ENCODE results near the gene LIN54.

Gene LIN54

GRCh38 chr4:82891707-82892466, 118.7 kb downstream of the LIN54 start:
- peak; percentile 49 for DNase-seq (ENCODE audit: low read depth)

GRCh38 chr4:82890901-82891706, 119.5 kb downstream of the LIN54 start, which contains the start of gene SEC31A:
Gene SEC31A, minus strand, starts transcription at chr4:82891153. Its CDS starts 9,217 bp downstream, at chr4:82881936.
- DNase-seq (ENCODE audit: low read depth), result peak; percentile 97

- DNase-seq (ENCODE audit: low read depth), result no peak
Measured at GRCh38 chr4:82890528-82890900, 120.1 kb downstream of the LIN54 start.

GRCh38 chr4:82889287-82889686, 121.3 kb downstream of the LIN54 start:
- DNase-seq (ENCODE audit: low read depth), result no peak

- no peak for DNase-seq (ENCODE audit: low read depth)
Measured at GRCh38 chr4:82886147-82886942, 124.3 kb downstream of the LIN54 start.

- DNase-seq (ENCODE audit: low read depth), result no peak
Measured at GRCh38 chr4:82885410-82885809, 125.2 kb downstream of the LIN54 start.

Data from EH (cell line).